HG02610 (cell line): Measurements from ENCODE around the gene DSCAML1.
"Not testable (repeated sequence)": the region's sequence is repeated elsewhere in the genome, so short reads cannot be mapped to it uniquely, and the experiment has no call there.

Experiments
- ATAC-seq: cut with Tn5 transposase; IDR thresholded peaks from one replicate; pipeline ENCODE4 v1.9.1; 2021; ENCODE audit warnings: mild to moderate bottlenecking, moderate library complexity; ENCODE audit not compliant: unreplicated experiment

Gene DSCAML1

GRCh38 chr11:117820071-117820470, 23.1 kb upstream of the DSCAML1 start:
- ATAC-seq: no peak

GRCh38 chr11:117819096-117820040, 22.4 kb upstream of the DSCAML1 start:
- no peak for ATAC-seq

GRCh38 chr11:117818041-117818873, 21.2 kb upstream of the DSCAML1 start:
- ATAC-seq: peak; percentile 38

- no peak for ATAC-seq
Measured at GRCh38 chr11:117817368-117818040, 20.5 kb upstream of the DSCAML1 start.

- ATAC-seq: no peak
Measured at GRCh38 chr11:117816846-117817367, 19.9 kb upstream of the DSCAML1 start.

GRCh38 chr11:117816151-117816741, 19.2 kb upstream of the DSCAML1 start:
- ATAC-seq: no peak

GRCh38 chr11:117815262-117815803, 18.3 kb upstream of the DSCAML1 start:
- peak; percentile 51 for ATAC-seq

GRCh38 chr11:117814766-117815261, 17.8 kb upstream of the DSCAML1 start:
- peak; percentile 36 for ATAC-seq

- no peak for ATAC-seq
Measured at GRCh38 chr11:117814204-117814765, 17.3 kb upstream of the DSCAML1 start.

- ATAC-seq: not testable (repeated sequence)
Measured at GRCh38 chr11:117810056-117810451, 13.0 kb upstream of the DSCAML1 start.

GRCh38 chr11:117809236-117810055, 12.4 kb upstream of the DSCAML1 start:
- peak; percentile 45 for ATAC-seq

GRCh38 chr11:117808784-117809183, 11.8 kb upstream of the DSCAML1 start:
- ATAC-seq: no peak

GRCh38 chr11:117807482-117808327, 10.7 kb upstream of the DSCAML1 start:
- no peak for ATAC-seq

- no peak for ATAC-seq
Measured at GRCh38 chr11:117806846-117807245, 9.8 kb upstream of the DSCAML1 start.

GRCh38 chr11:117805045-117805444, 8.0 kb upstream of the DSCAML1 start:
- no peak for ATAC-seq

GRCh38 chr11:117803896-117804295, 6.9 kb upstream of the DSCAML1 start:
- ATAC-seq: no peak

- no peak for ATAC-seq
Measured at GRCh38 chr11:117799634-117800033, 2.6 kb upstream of the DSCAML1 start.

- ATAC-seq: no peak
Measured at GRCh38 chr11:117796456-117796871, 552 bp downstream of the DSCAML1 start.
